ENCODE results near the gene SLC12A8.

Gene SLC12A8, protein sequence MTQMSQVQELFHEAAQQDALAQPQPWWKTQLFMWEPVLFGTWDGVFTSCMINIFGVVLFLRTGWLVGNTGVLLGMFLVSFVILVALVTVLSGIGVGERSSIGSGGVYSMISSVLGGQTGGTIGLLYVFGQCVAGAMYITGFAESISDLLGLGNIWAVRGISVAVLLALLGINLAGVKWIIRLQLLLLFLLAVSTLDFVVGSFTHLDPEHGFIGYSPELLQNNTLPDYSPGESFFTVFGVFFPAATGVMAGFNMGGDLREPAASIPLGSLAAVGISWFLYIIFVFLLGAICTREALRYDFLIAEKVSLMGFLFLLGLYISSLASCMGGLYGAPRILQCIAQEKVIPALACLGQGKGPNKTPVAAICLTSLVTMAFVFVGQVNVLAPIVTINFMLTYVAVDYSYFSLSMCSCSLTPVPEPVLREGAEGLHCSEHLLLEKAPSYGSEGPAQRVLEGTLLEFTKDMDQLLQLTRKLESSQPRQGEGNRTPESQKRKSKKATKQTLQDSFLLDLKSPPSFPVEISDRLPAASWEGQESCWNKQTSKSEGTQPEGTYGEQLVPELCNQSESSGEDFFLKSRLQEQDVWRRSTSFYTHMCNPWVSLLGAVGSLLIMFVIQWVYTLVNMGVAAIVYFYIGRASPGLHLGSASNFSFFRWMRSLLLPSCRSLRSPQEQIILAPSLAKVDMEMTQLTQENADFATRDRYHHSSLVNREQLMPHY

DNA sequence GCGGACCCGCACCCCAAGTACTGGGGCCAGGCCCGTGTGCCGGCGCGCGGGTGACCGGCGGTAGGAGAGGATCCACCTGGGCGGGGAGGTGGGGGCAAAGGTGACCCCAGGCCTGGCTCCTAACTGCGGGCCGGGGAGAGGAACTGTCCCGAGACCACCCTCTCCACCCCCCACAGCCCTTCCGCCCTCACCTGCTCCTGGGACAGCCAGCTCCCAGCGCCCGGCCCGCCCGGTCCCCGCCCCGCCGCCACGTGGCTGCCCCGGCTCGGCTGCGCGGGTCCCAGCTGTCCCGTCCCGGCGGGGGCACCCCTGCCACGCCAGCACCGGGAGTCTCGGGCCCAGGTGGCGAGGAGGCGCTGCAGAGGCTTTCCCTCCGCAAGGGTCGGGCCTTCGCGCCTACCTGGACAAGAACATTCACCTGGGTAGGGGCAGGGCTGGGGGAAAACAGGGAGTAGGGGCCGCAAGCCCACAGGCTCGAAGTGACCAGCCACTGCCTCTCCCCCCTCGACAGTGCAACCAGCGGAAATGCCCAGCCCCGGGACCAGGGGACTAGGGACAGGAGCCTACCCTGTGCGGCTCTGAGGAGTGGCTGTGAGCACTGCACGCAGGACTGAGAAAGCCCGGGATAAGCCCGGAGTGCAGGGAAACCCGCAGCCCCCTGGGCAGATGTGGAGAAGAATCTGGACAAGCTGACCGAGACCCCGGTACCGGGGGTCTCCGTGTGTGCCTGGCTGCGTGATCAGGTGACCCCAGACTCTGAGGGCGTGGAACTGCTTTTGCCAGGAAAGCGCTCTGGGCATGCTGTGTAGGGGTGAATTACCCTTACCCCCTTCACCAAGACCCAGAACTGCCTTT is at the start of gene SLC12A8:
SLC12A8 (minus strand) TSS at position 240 of the 855 bp plus-strand sequence. CDS start 1,399 bp downstream, outside the sequence.
- Mint-ChIP-seq H3K9me3 (no peaks in the 10 kb centered on the region), H3K4me3 (peak within 1 kb of the TSS; percentile 43 to 70), H3K36me3 (no peaks in the 10 kb centered on the region), H3K27me3 (peaks cover 45 to 63% of the 10 kb centered on the region in 2 donors), H3K27ac (no peak within 1 kb of the TSS), H3K4me1 (peaks cover 6 to 12% of the 10 kb centered on the region in 2 donors)
- no peak for DNase-seq
- ATAC-seq (replicated peaks) = peak; percentile 26 to 49

DNA sequence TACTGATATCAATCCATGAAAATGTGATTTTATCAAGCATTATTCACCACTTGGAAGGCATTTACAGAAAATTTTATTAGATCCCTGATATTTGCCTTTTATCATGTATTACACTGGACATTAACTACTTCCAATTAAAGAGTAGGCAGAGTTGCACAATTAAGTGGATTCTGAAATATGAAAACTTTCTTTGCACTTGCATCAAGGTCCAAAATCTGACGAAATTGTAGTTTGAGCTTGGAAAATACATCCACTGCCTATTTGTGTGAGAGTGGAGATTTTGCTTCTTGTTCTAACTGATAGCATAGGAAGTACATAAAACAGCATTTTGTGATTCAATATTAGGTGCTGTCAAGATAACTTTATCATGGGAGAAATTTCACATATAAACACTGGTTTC is 49.6 kb upstream of the SLC12A8 start:
- no peak for DNase-seq
- Mint-ChIP-seq H3K27ac (no peak overlapping the region), H3K36me3 (peaks cover 14 to 45% of the 10 kb centered on the region in 2 donors), H3K9me3 (peaks cover 2 to 5% of the 10 kb centered on the region in 2 donors), H3K4me3 (no peak overlapping the region), H3K4me1 (peaks cover 11 to 16% of the 10 kb centered on the region in 2 donors), H3K27me3 (no peaks in the 10 kb centered on the region)
- no peak for ATAC-seq (replicated peaks)

DNA sequence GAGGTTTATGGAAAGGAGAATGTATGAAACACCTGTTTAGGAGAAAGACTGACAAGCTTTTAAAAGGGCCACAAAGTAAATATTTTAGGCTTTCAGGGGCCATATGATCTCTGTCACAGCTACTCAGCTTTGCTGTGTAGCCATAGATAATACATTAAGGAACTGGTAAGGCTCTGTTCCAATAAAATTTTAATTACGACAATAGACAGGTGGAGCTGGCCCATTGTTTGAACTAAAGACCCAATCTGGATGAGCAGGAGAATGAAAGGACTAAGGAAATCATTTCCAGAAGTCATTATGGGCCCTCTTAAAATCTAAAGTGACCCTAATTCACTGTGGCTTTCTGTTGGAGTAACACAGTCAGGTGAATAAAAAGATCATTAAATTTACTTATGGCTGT is 48.5 kb upstream of the SLC12A8 start:
- DNase-seq (no peak), ATAC-seq (replicated peaks) (no peak)
- Mint-ChIP-seq H3K9me3 (peaks cover 2 to 9% of the 10 kb centered on the region in 2 donors), H3K27me3 (no peaks in the 10 kb centered on the region), H3K36me3 (peaks cover 21 to 43% of the 10 kb centered on the region in 2 donors), H3K27ac (no peak overlapping the region), H3K4me3 (no peak overlapping the region), H3K4me1 (peaks cover 5 to 7% of the 10 kb centered on the region in 2 donors)

DNA sequence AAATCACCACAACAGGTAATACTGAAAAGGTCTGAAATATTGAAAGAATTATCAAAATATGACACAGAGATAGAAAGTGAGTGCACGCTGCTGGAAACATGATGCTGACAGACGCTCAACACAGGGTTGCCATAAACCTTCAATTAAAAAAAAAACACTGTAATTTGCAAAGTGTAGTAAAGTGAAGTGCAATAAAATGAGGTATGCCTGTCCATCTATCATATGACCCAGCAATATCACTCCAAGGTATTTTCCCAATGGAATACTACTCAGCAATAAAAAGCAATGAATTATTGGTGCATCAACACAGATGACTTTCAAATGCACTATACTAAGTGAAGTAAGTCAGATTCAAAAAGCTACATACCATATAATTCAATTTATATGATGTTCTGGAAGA is 47.6 kb upstream of the SLC12A8 start:
- DNase-seq = no peak
- Mint-ChIP-seq H3K9me3 (peaks cover 2 to 9% of the 10 kb centered on the region in 2 donors), H3K4me1 (peaks cover 5 to 7% of the 10 kb centered on the region in 2 donors), H3K4me3 (no peak overlapping the region), H3K36me3 (peaks cover 25 to 41% of the 10 kb centered on the region in 2 donors), H3K27me3 (no peaks in the 10 kb centered on the region), H3K27ac (no peak overlapping the region)
- no peak for ATAC-seq (replicated peaks)

DNA sequence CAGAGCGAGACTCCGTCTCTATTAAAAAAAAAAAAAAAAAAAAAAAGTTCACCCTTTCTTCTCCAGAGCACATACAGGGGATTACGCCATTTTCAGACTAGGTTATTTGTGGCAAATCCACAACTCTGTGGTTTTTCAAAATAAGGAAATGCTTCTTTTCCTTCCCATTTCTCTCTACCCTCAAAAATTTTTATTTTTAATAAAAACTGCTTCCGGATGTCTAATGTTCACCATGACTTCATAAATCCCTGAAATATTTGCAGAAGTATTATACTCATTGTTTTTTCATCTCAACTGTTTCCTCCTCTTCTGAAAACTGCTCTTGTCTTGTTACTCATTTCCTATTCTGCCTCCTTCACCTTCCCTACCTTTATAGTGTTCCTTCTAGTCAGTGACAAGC is 45.0 kb upstream of the SLC12A8 start:
- no peak overlapping the region for H3K27ac Mint-ChIP-seq
- no peak for ATAC-seq (replicated peaks)
- H3K27me3 Mint-ChIP-seq = no peaks in the 10 kb centered on the region
- H3K4me3 Mint-ChIP-seq = no peak overlapping the region
- H3K4me1 Mint-ChIP-seq = peaks cover 5 to 7% of the 10 kb centered on the region in 2 donors
- no peak for DNase-seq
- H3K36me3 Mint-ChIP-seq = peaks cover 31 to 42% of the 10 kb centered on the region in 2 donors
- H3K9me3 Mint-ChIP-seq = peaks cover 2 to 9% of the 10 kb centered on the region in 2 donors

DNA sequence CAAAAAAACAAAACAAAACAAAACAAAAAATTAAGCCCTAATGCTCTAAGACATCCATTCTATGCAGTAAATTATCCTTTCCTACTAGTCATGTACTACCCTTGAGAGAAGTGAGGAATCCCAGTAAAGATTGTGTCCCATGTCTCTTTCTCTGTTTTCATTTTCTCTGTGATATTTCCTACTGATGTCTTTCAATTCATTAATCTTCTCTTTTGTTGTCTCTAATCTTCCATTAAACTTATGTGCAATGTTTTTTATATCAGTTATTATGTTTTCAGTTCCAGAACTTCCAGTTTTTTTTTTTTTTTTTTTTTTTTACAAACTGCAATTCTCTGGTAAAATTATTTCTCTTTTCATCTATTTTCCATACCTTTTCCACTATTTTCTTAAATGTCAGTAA is 44.1 kb upstream of the SLC12A8 start:
- ATAC-seq (replicated peaks) (no peak), DNase-seq (no peak)
- peaks cover 5 to 7% of the 10 kb centered on the region in 2 donors for H3K4me1 Mint-ChIP-seq
- H3K9me3 Mint-ChIP-seq = peaks cover 2 to 9% of the 10 kb centered on the region in 2 donors
- peaks cover 31 to 46% of the 10 kb centered on the region in 2 donors for H3K36me3 Mint-ChIP-seq
- no peaks in the 10 kb centered on the region for H3K27me3 Mint-ChIP-seq
- H3K27ac Mint-ChIP-seq = no peak overlapping the region
- no peak overlapping the region for H3K4me3 Mint-ChIP-seq

DNA sequence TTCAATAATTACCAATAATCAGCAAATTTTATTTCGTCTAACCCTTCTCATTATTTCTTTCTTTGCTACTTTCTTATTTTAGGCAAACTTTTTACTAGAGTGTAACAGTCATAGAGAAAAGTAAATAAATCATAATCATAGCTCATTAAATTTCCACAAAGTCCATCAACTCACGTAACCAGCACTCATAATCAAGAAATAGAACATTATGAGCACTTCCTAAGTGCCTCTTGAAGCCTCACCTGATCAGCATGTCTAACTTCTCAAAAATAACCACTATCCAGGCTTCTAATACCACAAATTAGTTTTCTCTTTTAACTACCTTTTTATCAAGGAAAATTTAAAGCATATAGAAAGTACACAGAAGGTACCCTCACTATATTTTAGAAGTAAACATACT is 38.4 kb upstream of the SLC12A8 start:
- no peak overlapping the region for H3K4me3 Mint-ChIP-seq
- no peaks in the 10 kb centered on the region for H3K27me3 Mint-ChIP-seq
- H3K27ac Mint-ChIP-seq = no peak overlapping the region
- no peak for ATAC-seq (replicated peaks)
- H3K4me1 Mint-ChIP-seq = no peaks in the 10 kb centered on the region
- H3K36me3 Mint-ChIP-seq = peaks cover 18 to 23% of the 10 kb centered on the region in 2 donors
- no peaks in the 10 kb centered on the region for H3K9me3 Mint-ChIP-seq
- no peak for DNase-seq

DNA sequence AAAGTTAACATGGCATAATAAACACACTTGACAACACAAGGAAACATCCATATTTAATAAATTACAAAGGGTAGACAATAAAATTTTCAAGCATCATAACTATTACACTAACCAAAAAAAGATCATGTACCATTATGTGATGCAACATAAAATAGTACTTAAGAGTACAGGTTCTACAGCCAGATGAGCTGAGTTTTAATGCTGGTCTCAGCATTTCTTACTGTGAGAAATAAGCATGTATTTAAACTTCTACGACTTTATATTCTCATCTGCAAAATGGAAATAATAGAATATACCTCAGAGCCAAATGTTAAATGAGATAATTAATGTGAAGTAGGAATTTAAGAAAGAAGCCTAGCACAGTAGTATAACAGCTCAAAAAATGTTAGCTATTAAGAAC is 33.7 kb upstream of the SLC12A8 start:
- no peaks in the 10 kb centered on the region for H3K27me3 Mint-ChIP-seq
- peaks cover 32 to 36% of the 10 kb centered on the region in 2 donors for H3K36me3 Mint-ChIP-seq
- ATAC-seq (replicated peaks) (no peak), DNase-seq (no peak)
- H3K27ac Mint-ChIP-seq = no peak overlapping the region
- peaks cover 0 to 7% of the 10 kb centered on the region in 2 donors for H3K9me3 Mint-ChIP-seq
- no peaks in the 10 kb centered on the region for H3K4me1 Mint-ChIP-seq
- H3K4me3 Mint-ChIP-seq = no peak overlapping the region

DNA sequence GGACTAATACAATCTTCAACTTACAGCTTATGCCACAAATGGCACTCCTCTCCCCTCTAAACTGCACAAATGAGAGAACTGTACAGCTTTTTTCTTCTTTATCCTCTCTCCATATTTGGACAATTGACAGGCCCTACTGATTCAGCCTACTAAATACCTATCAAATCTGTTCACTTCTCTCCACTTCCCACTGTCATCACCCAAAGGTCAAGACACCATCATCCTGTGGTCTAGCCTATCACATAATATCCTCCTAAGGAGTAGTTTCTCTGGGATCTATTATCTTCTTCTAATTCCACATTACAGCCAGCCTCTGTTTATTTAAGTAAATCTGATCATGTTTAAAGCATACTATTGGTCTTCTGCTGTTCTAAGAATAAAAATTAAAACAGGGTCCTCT is 33.0 kb upstream of the SLC12A8 start:
- Mint-ChIP-seq H3K36me3 (peaks cover 30 to 36% of the 10 kb centered on the region in 2 donors), H3K27ac (peak overlapping the region; percentile 10), H3K27me3 (no peaks in the 10 kb centered on the region), H3K9me3 (peaks cover 0 to 7% of the 10 kb centered on the region in 2 donors), H3K4me3 (no peak overlapping the region), H3K4me1 (no peaks in the 10 kb centered on the region)
- DNase-seq (no peak), ATAC-seq (replicated peaks) (no peak)

DNA sequence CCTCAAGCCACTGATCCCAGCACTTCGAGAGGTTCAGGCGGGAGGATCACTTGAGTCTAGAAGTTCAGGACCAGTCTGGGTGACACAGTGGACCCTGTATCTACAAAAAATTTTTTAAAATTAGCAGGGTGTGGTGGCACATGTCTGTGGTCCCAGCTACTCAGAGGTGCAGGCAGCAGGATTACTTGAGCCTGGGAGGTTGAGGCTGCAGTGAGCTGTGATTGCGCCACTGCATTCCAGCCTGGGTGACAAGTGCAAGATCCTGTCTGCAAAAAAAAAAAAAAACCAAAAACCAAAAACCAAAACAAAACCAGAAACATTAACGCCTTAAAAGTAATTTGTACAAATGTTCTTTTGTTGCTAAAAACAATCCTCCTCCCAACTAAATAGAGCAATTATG is 27.9 kb upstream of the SLC12A8 start:
- H3K9me3 Mint-ChIP-seq = peaks cover 9 to 10% of the 10 kb centered on the region in 2 donors
- ATAC-seq (replicated peaks) (no peak), DNase-seq (no peak)
- no peak overlapping the region for H3K4me3 Mint-ChIP-seq
- H3K36me3 Mint-ChIP-seq = peaks cover 35 to 62% of the 10 kb centered on the region in 2 donors
- H3K27me3 Mint-ChIP-seq = no peaks in the 10 kb centered on the region
- H3K27ac Mint-ChIP-seq = no peak overlapping the region
- H3K4me1 Mint-ChIP-seq = peaks cover 0 to 2% of the 10 kb centered on the region in 2 donors

DNA sequence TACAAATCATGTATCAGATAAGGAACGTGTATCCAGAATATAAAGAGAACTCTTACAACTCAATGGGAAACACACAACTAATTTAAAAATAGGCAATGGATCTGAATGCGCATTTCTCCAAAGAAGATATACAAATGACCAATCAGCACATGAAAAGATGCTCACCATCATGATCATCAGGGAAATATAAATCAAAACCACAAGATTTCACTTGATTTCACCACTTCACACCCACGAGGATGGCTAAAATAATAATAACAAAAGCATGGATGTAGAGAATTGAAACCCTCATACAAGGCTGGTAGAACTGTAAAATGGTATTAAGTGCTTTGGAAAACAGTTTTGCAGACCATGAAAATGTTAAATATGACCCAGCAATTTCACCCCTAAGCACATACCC is 26.7 kb upstream of the SLC12A8 start:
- H3K27ac Mint-ChIP-seq = no peak overlapping the region
- H3K4me3 Mint-ChIP-seq = no peak overlapping the region
- H3K27me3 Mint-ChIP-seq = no peaks in the 10 kb centered on the region
- ATAC-seq (replicated peaks) = no peak
- H3K9me3 Mint-ChIP-seq = peaks cover 5 to 9% of the 10 kb centered on the region in 2 donors
- peaks cover 0 to 2% of the 10 kb centered on the region in 2 donors for H3K4me1 Mint-ChIP-seq
- H3K36me3 Mint-ChIP-seq = peaks cover 27 to 55% of the 10 kb centered on the region in 2 donors
- DNase-seq = no peak

DNA sequence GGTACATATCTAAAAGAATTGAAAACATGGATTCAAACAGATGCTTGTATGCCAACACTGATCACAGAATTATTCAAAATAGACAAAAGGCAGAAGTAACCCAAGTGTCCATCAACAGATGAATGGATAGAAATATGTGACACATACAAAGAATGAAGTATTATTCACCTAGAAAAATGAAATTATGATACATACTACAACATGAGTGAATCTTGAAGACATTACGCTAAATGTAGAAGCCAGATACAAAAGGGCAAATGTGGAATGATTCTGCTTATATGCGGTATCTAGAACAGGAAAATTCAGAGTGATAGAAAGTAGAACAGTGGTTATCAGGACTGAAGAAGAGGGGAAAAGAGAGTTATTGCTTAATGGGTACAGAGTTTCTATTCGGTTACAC is 26.2 kb upstream of the SLC12A8 start:
- Mint-ChIP-seq H3K27me3 (no peaks in the 10 kb centered on the region), H3K27ac (no peak overlapping the region), H3K4me1 (peaks cover 0 to 2% of the 10 kb centered on the region in 2 donors), H3K9me3 (peaks cover 5 to 9% of the 10 kb centered on the region in 2 donors), H3K4me3 (no peak overlapping the region), H3K36me3 (peaks cover 28 to 56% of the 10 kb centered on the region in 2 donors)
- ATAC-seq (replicated peaks) (no peak), DNase-seq (no peak)

DNA sequence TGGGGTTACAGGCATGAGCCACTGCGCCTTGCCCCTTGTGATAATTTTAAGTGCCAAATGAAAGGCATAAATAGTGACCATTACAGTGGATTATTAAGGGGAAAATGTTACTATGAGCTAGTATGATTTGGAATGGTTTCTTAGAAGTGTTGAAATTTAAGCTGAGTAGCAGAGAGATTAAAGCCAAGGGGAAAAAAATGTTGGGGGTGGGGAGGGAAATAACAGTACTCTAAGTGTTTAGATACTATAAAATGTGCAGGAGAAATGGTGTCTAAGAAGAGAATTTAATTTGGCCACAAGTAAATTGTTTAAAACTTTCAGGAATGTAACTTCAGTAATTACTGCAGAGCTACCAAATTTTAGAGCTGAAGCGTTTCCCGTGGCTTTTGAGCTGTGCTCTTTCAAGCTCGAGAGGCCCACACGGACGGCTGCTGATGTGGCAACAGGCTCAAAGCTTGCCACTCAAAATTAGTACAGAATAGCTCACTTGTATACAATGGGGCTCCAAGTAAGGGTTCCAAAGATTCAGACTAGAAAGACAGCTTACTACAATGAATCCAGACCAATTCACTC is 23.9 kb upstream of the SLC12A8 start:
- H3K36me3 Mint-ChIP-seq = peaks cover 37 to 65% of the 10 kb centered on the region in 2 donors
- no peaks in the 10 kb centered on the region for H3K27me3 Mint-ChIP-seq
- DNase-seq (no peak), ATAC-seq (replicated peaks) (no peak)
- H3K4me3 Mint-ChIP-seq = no peak overlapping the region
- peaks cover 2 to 9% of the 10 kb centered on the region in 2 donors for H3K4me1 Mint-ChIP-seq
- H3K9me3 Mint-ChIP-seq = peaks cover 5 to 9% of the 10 kb centered on the region in 2 donors
- H3K27ac Mint-ChIP-seq = no peak overlapping the region

DNA sequence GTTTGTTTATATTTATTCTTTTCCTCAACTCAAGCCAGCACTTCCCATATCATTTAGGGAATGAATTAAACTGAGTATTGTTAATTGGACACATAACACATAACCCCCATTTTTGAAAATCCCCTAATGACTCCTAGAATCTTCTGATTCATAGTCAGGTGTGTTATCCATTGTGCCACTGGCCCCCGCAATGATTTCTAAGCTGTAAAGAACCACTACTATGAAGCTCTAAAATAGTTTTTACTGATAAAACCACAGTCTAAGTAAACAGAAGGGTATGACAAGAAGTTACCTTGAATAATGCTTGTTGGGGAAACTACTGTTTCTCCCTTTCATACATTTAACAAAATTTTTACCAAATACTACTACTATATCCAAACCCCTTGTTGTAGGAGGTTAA is 22.3 kb upstream of the SLC12A8 start:
- no peak overlapping the region for H3K4me3 Mint-ChIP-seq
- H3K4me1 Mint-ChIP-seq = peaks cover 2 to 9% of the 10 kb centered on the region in 2 donors
- no peak overlapping the region for H3K27ac Mint-ChIP-seq
- ATAC-seq (replicated peaks) = no peak
- peaks cover 5 to 9% of the 10 kb centered on the region in 2 donors for H3K9me3 Mint-ChIP-seq
- no peak for DNase-seq
- H3K36me3 Mint-ChIP-seq = peaks cover 41 to 64% of the 10 kb centered on the region in 2 donors
- no peaks in the 10 kb centered on the region for H3K27me3 Mint-ChIP-seq
